GM12878 (cell line): ENCODE results near the gene PAK6. TPM values are rescaled to one million over a fixed set of nuclear protein-coding genes. Genes with fewer than 3 reads are reported as not detected.

Source experiments
- ATAC-seq: fragments of 200-7000 bp; cut with Tn5 transposase; 3 replicates; pipeline ENCODE4 v1.9.1; 2020; ENCODE audit warnings: mild to moderate bottlenecking, moderate library complexity
- BruUV-seq: library from RNA; stranded (reverse); fragments of 400-500 nt; replicated peaks from 2 replicates; lab custom pipeline; 2021; lab: Mats Ljungman, UMichigan
- CTCF ChIA-PET: fragments of 300-600 bp; sonication (Branson Sonifier 250); formaldehyde crosslinking; extraction: SDS; loops from one replicate; lab custom pipeline; 2021; ENCODE audit warnings: inconsistent platforms; lab: Yijun Ruan, JAX
- POLR2A ChIA-PET: fragments of 350-600 bp; formaldehyde crosslinking; extraction: SDS; loops from one replicate; lab custom pipeline; 2021; ENCODE audit warnings: inconsistent platforms; lab: Charles Lee
- RAD21 ChIA-PET: fragments of 300-600 bp; sonication (Branson Sonifier 250); formaldehyde crosslinking; loops from one replicate; lab custom pipeline; 2023; ENCODE audit warnings: antibody characterized with exemption; ENCODE audit not compliant: unreplicated experiment; lab: Charles Lee
- SMC1A ChIA-PET: fragments of 300-600 bp; sonication (Branson Sonifier 250); formaldehyde crosslinking; loops from one replicate; lab custom pipeline; 2023; ENCODE audit not compliant: unreplicated experiment, uncharacterized antibody; lab: Charles Lee
- DNase-seq: peaks from one replicate; pipeline ENCODE4 v3.0.0-alpha.2; 2011; ENCODE audit warnings: low read depth, low spot score
- FAIRE-seq: peaks from 3 replicates; lab custom pipeline; 2011; peaks lifted over from hg19 to GRCh38; lab: Jason Lieb, UNC
- H2AFZ ChIP-seq: 2 replicates; pipeline ENCODE4 v1.6.0; 2011; ENCODE audit warnings: low read depth, low read length, control low read depth; ENCODE audit not compliant: control insufficient read depth
- H3K27ac ChIP-seq: 2 replicates; pipeline ENCODE4 v1.5.1; 2011; ENCODE audit warnings: control low read depth; ENCODE audit not compliant: control insufficient read depth, insufficient read depth
- H3K27me3 ChIP-seq, 2 experiments: replicated peaks in 1 of 2; 2 replicates each; pipeline versions ENCODE4 v1.6.0 to v1.6.1; 2011; ENCODE audit warnings: low read length in 1 of 2; ENCODE audit not compliant: control insufficient read depth in 2 of 2, insufficient read depth in 2 of 2
- H3K36me3 ChIP-seq, 2 experiments: 2 replicates each; pipeline ENCODE4 v1.5.1; 2011; ENCODE audit warnings: low read length in 1 of 2; ENCODE audit not compliant: control insufficient read depth in 2 of 2, insufficient read depth in 2 of 2
- H3K4me1 ChIP-seq: 2 replicates; pipeline ENCODE4 v1.6.1; 2011; ENCODE audit warnings: mild to moderate bottlenecking, low read length, moderate library complexity, mixed read lengths; ENCODE audit not compliant: control insufficient read depth, insufficient read depth
- H3K4me2 ChIP-seq: 2 replicates; pipeline ENCODE4 v1.6.0; 2011; ENCODE audit warnings: control low read depth; ENCODE audit not compliant: control insufficient read depth, insufficient read depth
- H3K4me3 ChIP-seq: fragments of 200-600 bp; sonication (generic); 2 replicates; pipeline ENCODE4 v1.5.1; 2016
- H3K79me2 ChIP-seq: 2 replicates; pipeline ENCODE4 v1.6.0; 2011; ENCODE audit warnings: low read length; ENCODE audit not compliant: control insufficient read depth, insufficient read depth
- H3K9ac ChIP-seq: 2 replicates; pipeline ENCODE4 v1.8.0; 2011; ENCODE audit warnings: low read length, control low read depth, mixed read lengths; ENCODE audit not compliant: control insufficient read depth, insufficient read depth
- H3K9me3 ChIP-seq: replicated peaks from 3 replicates; pipeline ENCODE4 v1.5.1; 2011; ENCODE audit warnings: mild to moderate bottlenecking, low read length; ENCODE audit not compliant: control insufficient read depth, insufficient read depth
- H4K20me1 ChIP-seq: 2 replicates; pipeline ENCODE4 v1.6.0; 2011; ENCODE audit not compliant: control insufficient read depth, insufficient read depth
- ATF2 ChIP-seq: IDR thresholded peaks from 2 replicates; pipeline ENCODE4 v1.6.1; 2012; ENCODE audit warnings: low read length, inconsistent platforms
- BCL11A ChIP-seq: IDR thresholded peaks from 2 replicates; pipeline ENCODE4 v1.6.1; 2011; ENCODE audit warnings: low read depth, low read length
- BRCA1 ChIP-seq: IDR thresholded peaks from 2 replicates; pipeline ENCODE4 v1.6.1; 2011; ENCODE audit warnings: low read depth, low read length, improper control_type of control experiment
- EGR1 ChIP-seq, 2 experiments: IDR thresholded peaks; 1 replicate in 1 of 2; 2 replicates in 1 of 2; pipeline ENCODE4 v1.6.1; 2011 to 2012; ENCODE audit warnings: low read depth in 2 of 2, low read length in 2 of 2, borderline replicate concordance in 1 of 2, mild to moderate bottlenecking in 1 of 2, moderate library complexity in 1 of 2
- MAX ChIP-seq: IDR thresholded peaks from 2 replicates; pipeline ENCODE4 v1.6.1; 2012; ENCODE audit warnings: low read depth, low read length, improper control_type of control experiment
- MTA3 ChIP-seq: IDR thresholded peaks from 2 replicates; pipeline ENCODE4 v1.6.1; 2012; ENCODE audit warnings: low read length, inconsistent platforms, borderline replicate concordance
- PKNOX1 ChIP-seq: fragments of 450-650 bp; IDR thresholded peaks from 2 replicates; pipeline ENCODE4 v1.6.1; 2016; ENCODE audit warnings: mild to moderate bottlenecking
- POLR2A ChIP-seq: IDR thresholded peaks from 2 replicates; pipeline ENCODE4 v1.6.1; 2011; ENCODE audit warnings: low read depth, mild to moderate bottlenecking, low read length
- POU2F2 ChIP-seq: IDR thresholded peaks from 3 replicates; pipeline ENCODE4 v1.6.1; 2011; ENCODE audit warnings: low read depth, mild to moderate bottlenecking, low read length, borderline replicate concordance
- RELA ChIP-seq: fragments of 450-650 bp; IDR thresholded peaks from 2 replicates; pipeline ENCODE4 v1.8.0; 2014; ENCODE audit warnings: borderline replicate concordance; ENCODE audit not compliant: partially characterized antibody
- SP1 ChIP-seq: IDR thresholded peaks from one replicate; pipeline ENCODE4 v1.6.1; 2011; ENCODE audit warnings: low read depth, low read length
- SRF ChIP-seq, 2 experiments: IDR thresholded peaks; 2 replicates each; pipeline ENCODE4 v1.6.1; 2011; ENCODE audit warnings: low read depth in 2 of 2, low read length in 2 of 2, mild to moderate bottlenecking in 1 of 2, moderate library complexity in 1 of 2
- SUPT20H ChIP-seq: IDR thresholded peaks from 2 replicates; pipeline ENCODE4 v1.6.1; 2011; ENCODE audit warnings: low read depth, mild to moderate bottlenecking, low read length, moderate library complexity, borderline replicate concordance; ENCODE audit not compliant: control insufficient read depth
- TCF12 ChIP-seq: IDR thresholded peaks from 2 replicates; pipeline ENCODE4 v1.6.1; 2011; ENCODE audit warnings: low read depth, mild to moderate bottlenecking, low read length
- ZBED1 ChIP-seq: IDR thresholded peaks from 2 replicates; pipeline ENCODE4 v1.6.1; 2016; ENCODE audit warnings: borderline replicate concordance
- ZNF217 ChIP-seq: fragments of 450-650 bp; IDR thresholded peaks from 2 replicates; pipeline ENCODE4 v1.6.1; 2017; ENCODE audit warnings: antibody characterized with exemption, mild to moderate bottlenecking
- WGBS: methylation state at CpG from one replicate; pipeline ENCODE4 v1.1.6; 2016; ENCODE audit warnings: low lambda C conversion rate; ENCODE audit not compliant: insufficient replicate concordance, insufficient coverage; ENCODE audit errors: missing lambda C conversion rate; 5-methylcytosine and 5-hydroxymethylcytosine counted together
- in situ Hi-C: fragments of 300-500 bp; cut with MboI; formaldehyde crosslinking; loops from 9 replicates; pipeline ENCODE4 v1.14.3; 2018; ENCODE audit warnings: mixed read lengths
- intact Hi-C: fragments of 100-400 bp; cut with micrococcal nuclease; formaldehyde crosslinking; loops from one replicate; pipeline ENCODE4 v1.14.2; 2022; ENCODE audit not compliant: unreplicated experiment
- polyA plus RNA-seq, 11 experiments: library from polyadenylated mRNA; depleted of rRNA in 4 of 11; unstranded in 6 of 11; stranded (reverse) in 5 of 11; fragments of >200 nt; fragmentation: Nextera tagmentation in 4 of 11; fragmentation: Illumina TruSeq in 1 of 11; extraction: Ambion mirVana in 4 of 11; extraction: Trizol in 1 of 11; gene quantifications; 1 replicate in 1 of 11; 2 replicates in 10 of 11; pipeline versions ENCODE4 v1.2.1 to v1.2.3, GENCODE V29; 2011 to 2016; ENCODE audit warnings: inconsistent platforms in 2 of 11, missing spikeins in 2 of 11, low read depth in 1 of 11
- total RNA-seq, 4 experiments: library from RNA; depleted of rRNA in 3 of 4; stranded (reverse); fragments of >200 nt in 3 of 4; fragmentation: Illumina TruSeq in 1 of 4; extraction: Trizol in 1 of 4; gene quantifications; 2 replicates each; pipeline versions ENCODE4 v1.2.1 to v1.2.3, GENCODE V29; 2013 to 2021

Gene PAK6
- total and polyA plus RNA-seq, 10 of the 15 experiments (the other 5 are each of a cell fraction or from before 2014, with no cell fraction given): 0.07 to 0.92 (median 0.31) TPM; not detected in 2

- Histone ChIP-seq H3K4me3 (no peak overlapping the region), H3K79me2 (no peaks in the 10 kb centered on the region)
- BruUV-seq: no TSS peak
- ChIA-PET POLR2A (interaction anchor here (1.0 kb wide), 1 partner anchor 228 kb away, joined by 3 read pairs; no protein-coding TSS in a partner anchor), RAD21 (interaction anchor here (0.8 to 5.7 kb wide), 10 partner anchors 18 to 487 kb away, joined by 3 to 93 read pairs (median 14); partner anchors contain the start of genes CCDC9B and PLCB2)
- intact Hi-C loops: loop anchor here (2.0 to 10.0 kb wide), 4 partner anchors 147 to 489 kb away; partner anchors contain the start of gene BMF
- no peak for ATAC-seq
- 59% methylated on average over 5 of the region's 5 CpGs for WGBS
- TF ChIP-seq EGR1 (IDR thresholded peaks at IDR 0.05; ENCODE audit: borderline replicate concordance in 1 of 2, low read depth in 2 of 2, low read length in 2 of 2) (no peak), POLR2A (no peak), MAX (no peak), MTA3 (no peak), SP1 (no peak), BRCA1 (no peak), ZNF217 (no peak), SRF (IDR thresholded peaks at IDR 0.05; ENCODE audit: low read depth in 2 of 2, low read length in 2 of 2) (no peak), RELA (no peak), ZBED1 (no peak), POU2F2 (no peak), ATF2 (no peak), BCL11A (no peak), SUPT20H (no peak), TCF12 (no peak), PKNOX1 (no peak)
- TF ChIP-seq, all 136 proteins: peak for 0
- Histone ChIP-seq H3K27me3 (peaks cover 0 to 2% of the 10 kb centered on the region in 2 experiments; a peak in 3 of 4 replicates), H3K4me1 (peaks cover 6% of the 10 kb centered on the region), H3K36me3 (no peaks in the 10 kb centered on the region), H3K9me3 (no peaks in the 10 kb centered on the region), H2AFZ (no peak overlapping the region), H3K4me2 (no peak overlapping the region), H3K9ac (no peak overlapping the region), H4K20me1 (no peaks in the 10 kb centered on the region), H3K27ac (no peak overlapping the region)
- no peak for FAIRE-seq
- no peak for DNase-seq
- CTCF ChIA-PET: interaction anchor here (0.8 to 11.7 kb wide), 24 partner anchors 9 to 491 kb away, joined by 3 to 296 read pairs (median 7); partner anchors contain the start of genes CCDC9B, INAFM2, PLCB2 and SRP14
- SMC1A ChIA-PET: interaction anchor here (1.0 to 6.4 kb wide), 10 partner anchors 34 to 488 kb away, joined by 3 to 98 read pairs (median 4); no protein-coding TSS in a partner anchor
- in situ Hi-C loops: loop anchor here (5.0 to 10.0 kb wide), 3 partner anchors 37 to 491 kb away; partner anchors contain the start of gene FSIP1
Observed at GRCh38 chr15:40275523-40275922, 36.7 kb downstream of the PAK6 start.
